ENCODE data around the gene ARHGEF16. TPM values are rescaled to one million over a fixed set of nuclear protein-coding genes. Genes with fewer than 3 reads are reported as not detected.

Gene ARHGEF16
- total RNA-seq, 1 experiment from 2014 or later, result 3.0 TPM

- DNase-seq (ENCODE audit: low read depth), result peak; percentile 26
These were observed 47.6 kb downstream of the ARHGEF16 start for GRCh38 chr1:3501856-3502640.

GRCh38 chr1:3502641-3503524, 48.4 kb downstream of the ARHGEF16 start:
- DNase-seq (ENCODE audit: low read depth), result no peak

- DNase-seq (ENCODE audit: low read depth), result no peak
These were observed 49.0 kb downstream of the ARHGEF16 start for GRCh38 chr1:3503525-3503886.

- DNase-seq (ENCODE audit: low read depth), result peak; percentile 98
These were observed 49.8 kb downstream of the ARHGEF16 start for GRCh38 chr1:3504151-3504821.

GRCh38 chr1:3504822-3505153, 50.3 kb downstream of the ARHGEF16 start:
- DNase-seq (ENCODE audit: low read depth), result peak; percentile 45

- DNase-seq (ENCODE audit: low read depth), result no peak
These were observed 50.7 kb downstream of the ARHGEF16 start for GRCh38 chr1:3505161-3505560.

GRCh38 chr1:3506041-3506440, 51.6 kb downstream of the ARHGEF16 start:
- DNase-seq (ENCODE audit: low read depth), result no peak

- DNase-seq (ENCODE audit: low read depth), result no peak
These were observed 52.5 kb downstream of the ARHGEF16 start for GRCh38 chr1:3506943-3507342.

GRCh38 chr1:3507636-3508275, 53.3 kb downstream of the ARHGEF16 start:
- DNase-seq (ENCODE audit: low read depth), result no peak

GRCh38 chr1:3508757-3509415, 54.4 kb downstream of the ARHGEF16 start:
- no peak for DNase-seq (ENCODE audit: low read depth)

- DNase-seq (ENCODE audit: low read depth), result no peak
These were observed 55.3 kb downstream of the ARHGEF16 start for GRCh38 chr1:3509721-3510120.

GRCh38 chr1:3510136-3510955, 55.9 kb downstream of the ARHGEF16 start:
- no peak for DNase-seq (ENCODE audit: low read depth)

- DNase-seq (ENCODE audit: low read depth), result no peak
These were observed 56.4 kb downstream of the ARHGEF16 start for GRCh38 chr1:3510956-3511250.

GRCh38 chr1:3511306-3511705, 56.8 kb downstream of the ARHGEF16 start:
- DNase-seq (ENCODE audit: low read depth), result no peak

- DNase-seq (ENCODE audit: low read depth), result no peak
These were observed 57.4 kb downstream of the ARHGEF16 start for GRCh38 chr1:3511856-3512255.

- no peak for DNase-seq (ENCODE audit: low read depth)
These were observed 59.9 kb downstream of the ARHGEF16 start for GRCh38 chr1:3514404-3514803.

GRCh38 chr1:3515272-3515671, 60.8 kb downstream of the ARHGEF16 start:
- no peak for DNase-seq (ENCODE audit: low read depth)

- DNase-seq (ENCODE audit: low read depth), result peak; percentile 90
These were observed 61.5 kb downstream of the ARHGEF16 start for GRCh38 chr1:3515774-3516480.

GRCh38 chr1:3516481-3516869, 62.0 kb downstream of the ARHGEF16 start:
- no peak for DNase-seq (ENCODE audit: low read depth)
